22Rv1 (cell line): Measurements from ENCODE around the gene RAVER1.
"Not testable (repeated sequence)": the region's sequence is repeated elsewhere in the genome, so short reads cannot be mapped to it uniquely, and the experiment has no call there.

Experiments used
- CTCF ChIP-seq: fragments of 450-650 bp; IDR thresholded peaks from 2 replicates; pipeline ENCODE4 v1.5.1; 2017; ENCODE audit warnings: mild to moderate bottlenecking
- ZFX ChIP-seq: fragments of 450-650 bp; IDR thresholded peaks from 2 replicates; pipeline ENCODE4 v1.6.1; 2017; ENCODE audit warnings: antibody characterized with exemption, borderline replicate concordance

- TF ChIP-seq CTCF, ZFX: not testable (repeated sequence)
These were observed 3.4 kb upstream of the RAVER1 start for GRCh38 chr19:10336725-10337124.
